Esophagus (tissue), 2 donors: ENCODE results near the gene GLOD4. TPM values are rescaled to one million over a fixed set of nuclear protein-coding genes. Genes with fewer than 3 reads are reported as not detected.
"Not testable (repeated sequence)": the region's sequence is repeated elsewhere in the genome, so short reads cannot be mapped to it uniquely, and the experiment has no call there.

ENCODE experiments used
- H3K27ac ChIP-seq, 2 donors: one replicate each; pipeline ENCODE4 v1.5.1; 2013; ENCODE audit warnings: low read depth in 2 of 2, mild to moderate bottlenecking in 2 of 2, inconsistent platforms in 1 of 2, low read length in 1 of 2, moderate library complexity in 1 of 2
- H3K27me3 ChIP-seq, 2 donors: one replicate each; pipeline ENCODE4 v1.6.1; 2013; ENCODE audit warnings: low read length in 2 of 2, control low read depth in 1 of 2, mild to moderate bottlenecking in 1 of 2; ENCODE audit not compliant: insufficient read depth in 2 of 2, control insufficient read depth in 1 of 2
- H3K36me3 ChIP-seq, 2 donors: one replicate each; pipeline ENCODE4 v1.6.1; 2013; ENCODE audit warnings: low read length in 1 of 2; ENCODE audit not compliant: control insufficient read depth in 2 of 2, insufficient read depth in 2 of 2
- H3K4me1 ChIP-seq, 2 donors: one replicate each; pipeline ENCODE4 v1.6.1; 2013; ENCODE audit warnings: low read length in 1 of 2; ENCODE audit not compliant: control insufficient read depth in 2 of 2, insufficient read depth in 2 of 2
- H3K4me3 ChIP-seq, 2 donors: one replicate each; pipeline ENCODE4 v1.5.1; 2013; ENCODE audit warnings: low read length in 2 of 2, mild to moderate bottlenecking in 2 of 2, low read depth in 1 of 2, moderate library complexity in 1 of 2
- H3K9me3 ChIP-seq, 2 donors: one replicate each; pipeline ENCODE4 v1.6.1; 2013; ENCODE audit warnings: mild to moderate bottlenecking in 2 of 2, low read depth in 1 of 2, low read length in 1 of 2, moderate library complexity in 1 of 2; ENCODE audit not compliant: control insufficient read depth in 2 of 2, insufficient read depth in 1 of 2
- WGBS, 2 donors: extraction: QIAGEN DNeasy Blood & Tissue Kit; methylation state at CpG; one replicate each; pipeline ENCODE4 v1.1.7; 2013; 5-methylcytosine and 5-hydroxymethylcytosine counted together
- polyA plus RNA-seq, 2 donors: library from polyadenylated mRNA; stranded (reverse); fragments of 200-250 nt; gene quantifications; one replicate each; pipeline ENCODE4 v1.2.3, GENCODE V29; 2013
- donor health status: healthy with polysubstance abuse.
- donor health status: Bipolar disorder and iron deficiency.

Gene GLOD4
- polyA plus RNA-seq, 2 donors: 20.8 to 34.3 TPM

DNA sequence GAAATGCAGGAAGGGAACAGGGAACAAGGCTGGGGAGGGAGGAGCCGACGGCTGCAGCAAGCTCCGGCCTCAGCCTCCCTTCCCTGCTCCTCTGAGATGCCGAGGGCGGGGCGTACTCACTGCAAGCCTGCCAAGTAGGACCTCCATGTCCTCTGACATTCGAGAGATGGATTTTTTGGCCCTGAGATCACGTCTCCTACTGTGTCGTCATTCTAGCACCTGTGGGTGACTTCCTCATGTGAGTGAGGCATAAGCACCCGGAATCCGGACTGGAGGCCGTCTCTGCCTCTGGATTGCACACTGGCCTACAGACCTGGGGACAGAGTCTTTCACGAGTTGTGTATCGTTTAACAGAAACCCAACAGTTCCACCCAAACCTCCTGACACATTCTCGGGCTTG lies 14.5 kb upstream of the GLOD4 start:
- H3K9me3 ChIP-seq: no peaks in the 10 kb centered on the region
- H3K4me1 ChIP-seq: no peaks in the 10 kb centered on the region
- H3K27ac ChIP-seq: peak overlapping the region; percentile 24 to 37
- no peaks in the 10 kb centered on the region for H3K27me3 ChIP-seq
- 83 to 84% methylated on average over 15 of the region's 15 CpGs for WGBS, 2 donors
- H3K4me3 ChIP-seq: no peak overlapping the region
- peaks cover 2 to 14% of the 10 kb centered on the region in 2 donors for H3K36me3 ChIP-seq

DNA sequence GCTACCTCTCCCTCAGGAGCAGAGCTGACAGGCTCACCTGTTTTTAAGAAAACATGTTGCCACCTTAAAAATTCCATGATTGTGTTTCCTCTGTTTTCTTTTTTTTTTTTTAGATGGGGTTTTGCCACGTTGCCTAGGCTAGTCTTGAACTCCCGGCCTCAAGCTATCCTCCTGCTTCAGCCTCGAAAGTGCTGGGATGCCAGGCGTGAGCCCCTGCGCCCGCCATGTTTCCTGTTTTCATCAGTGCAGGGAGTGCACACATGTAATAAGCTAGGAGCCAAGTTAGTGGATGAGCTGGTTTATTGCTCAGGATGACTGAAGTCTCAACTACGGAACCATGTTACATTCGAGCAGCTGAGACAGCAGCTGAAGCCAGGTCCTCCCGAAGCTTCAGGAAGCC lies 13.6 kb upstream of the GLOD4 start:
- Histone ChIP-seq H3K4me3 (no peak overlapping the region), H3K36me3 (peaks cover 2 to 12% of the 10 kb centered on the region in 2 donors), H3K27me3 (no peaks in the 10 kb centered on the region), H3K4me1 (peaks cover 0 to 3% of the 10 kb centered on the region in 2 donors), H3K27ac (peak overlapping the region; percentile 6 to 56), H3K9me3 (no peaks in the 10 kb centered on the region)
- 71 to 77% methylated on average over 9 of the region's 9 CpGs for WGBS, 2 donors

DNA sequence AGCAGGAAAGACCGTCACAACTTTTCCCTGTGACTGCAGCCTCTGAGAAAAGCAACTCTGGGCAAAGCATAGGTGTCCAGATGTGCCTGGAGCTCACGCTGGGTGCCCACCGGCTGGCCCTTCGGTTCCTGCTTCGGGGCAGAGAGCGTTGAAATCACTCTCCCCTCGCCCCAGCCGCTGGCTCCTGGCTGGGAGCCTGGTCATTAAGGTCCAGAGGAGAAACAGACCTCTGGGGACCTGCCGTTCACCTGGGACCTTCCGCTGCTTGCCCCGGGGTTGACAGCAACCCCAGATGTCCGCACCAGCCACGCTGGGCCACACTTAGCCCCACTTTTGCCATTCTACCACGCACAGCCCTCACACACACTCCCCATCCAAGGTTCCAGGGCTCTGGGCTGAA lies 13.2 kb upstream of the GLOD4 start:
- no peak overlapping the region for H3K4me3 ChIP-seq
- no peaks in the 10 kb centered on the region for H3K9me3 ChIP-seq
- H3K27ac ChIP-seq: peak overlapping the region; percentile 6 to 56
- 57 to 62% methylated on average over 14 of the region's 14 CpGs for WGBS, 2 donors
- peaks cover 2 to 11% of the 10 kb centered on the region in 2 donors for H3K36me3 ChIP-seq
- peaks cover 0 to 4% of the 10 kb centered on the region in 2 donors for H3K4me1 ChIP-seq
- no peaks in the 10 kb centered on the region for H3K27me3 ChIP-seq

DNA sequence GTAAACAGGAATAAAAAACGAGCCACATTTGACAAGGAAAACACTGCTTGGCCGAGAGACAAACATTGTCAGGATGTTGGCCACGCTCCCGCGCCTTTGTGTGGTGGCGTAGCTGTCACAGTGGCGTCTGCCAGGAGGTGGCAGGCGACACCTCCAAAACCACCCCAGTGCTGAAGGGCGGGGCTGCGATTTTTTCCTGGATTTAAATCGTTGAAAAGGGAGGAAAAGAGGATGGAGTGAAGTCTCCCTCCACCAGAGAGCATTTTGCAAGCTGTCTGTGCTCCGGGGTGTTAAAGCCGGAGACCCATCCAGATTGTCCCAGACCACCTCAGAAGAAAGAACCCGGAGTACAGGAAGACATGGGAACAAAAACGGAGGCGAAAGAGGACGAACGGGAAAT lies 12.8 kb upstream of the GLOD4 start:
- no peak overlapping the region for H3K4me3 ChIP-seq
- 6 to 12% methylated on average over 18 of the region's 18 CpGs for WGBS, 2 donors
- peak overlapping the region; percentile 6 to 56 for H3K27ac ChIP-seq
- H3K4me1 ChIP-seq: peaks cover 0 to 6% of the 10 kb centered on the region in 2 donors
- peaks cover 2 to 9% of the 10 kb centered on the region in 2 donors for H3K36me3 ChIP-seq
- H3K27me3 ChIP-seq: no peaks in the 10 kb centered on the region
- no peaks in the 10 kb centered on the region for H3K9me3 ChIP-seq

DNA sequence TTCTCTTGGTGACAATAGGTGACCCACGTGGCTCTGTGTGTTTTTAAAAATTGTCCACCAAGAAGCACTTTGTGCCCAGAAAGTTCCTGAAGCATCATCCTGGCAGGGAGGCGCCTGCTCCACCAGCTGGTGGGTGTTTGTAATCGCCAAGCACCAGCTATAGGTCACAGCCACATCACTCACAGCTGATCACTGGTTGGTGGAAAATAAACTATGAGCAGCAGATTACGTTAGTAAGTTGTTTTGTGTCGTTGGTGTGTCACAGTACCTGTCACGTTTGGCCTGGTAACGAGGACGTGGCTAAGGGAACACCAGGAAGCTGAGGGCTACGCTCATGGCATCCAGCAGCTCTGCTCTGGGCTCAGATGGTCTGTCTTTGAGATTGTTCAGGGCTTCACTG lies 10.2 kb upstream of the GLOD4 start:
- Histone ChIP-seq H3K27ac (peak overlapping the region in 1 of 2 donors; percentile 91), H3K27me3 (no peaks in the 10 kb centered on the region), H3K4me1 (peaks cover 0 to 9% of the 10 kb centered on the region in 2 donors), H3K4me3 (no peak overlapping the region), H3K9me3 (no peaks in the 10 kb centered on the region), H3K36me3 (peaks cover 5 to 18% of the 10 kb centered on the region in 2 donors)
- WGBS, 2 donors: 66 to 67% methylated on average over 9 of the region's 9 CpGs

DNA sequence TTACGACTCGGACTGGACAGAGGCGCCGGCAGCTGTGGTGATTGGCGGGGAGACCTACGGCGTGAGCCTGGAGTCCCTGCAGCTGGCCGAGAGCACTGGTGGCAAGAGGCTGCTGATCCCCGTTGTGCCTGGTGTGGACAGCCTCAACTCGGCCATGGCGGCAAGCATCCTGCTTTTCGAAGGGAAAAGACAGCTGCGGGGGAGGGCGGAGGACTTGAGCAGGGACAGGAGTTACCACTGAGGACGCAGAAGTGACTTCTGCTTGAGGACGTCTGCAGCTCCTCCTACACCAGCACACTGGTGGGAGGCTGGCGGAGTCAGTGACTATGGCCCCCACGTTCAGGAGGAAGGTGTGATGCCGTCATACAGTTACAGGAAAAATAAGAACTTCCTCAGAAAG lies 9.7 kb upstream of the GLOD4 start:
- Histone ChIP-seq H3K9me3 (no peaks in the 10 kb centered on the region), H3K27me3 (no peaks in the 10 kb centered on the region), H3K4me1 (peaks cover 0 to 9% of the 10 kb centered on the region in 2 donors), H3K36me3 (peaks cover 5 to 17% of the 10 kb centered on the region in 2 donors), H3K27ac (peak overlapping the region; percentile 36 to 91), H3K4me3 (no peak overlapping the region)
- WGBS, 2 donors: 85 to 88% methylated on average over 19 of the region's 19 CpGs

DNA sequence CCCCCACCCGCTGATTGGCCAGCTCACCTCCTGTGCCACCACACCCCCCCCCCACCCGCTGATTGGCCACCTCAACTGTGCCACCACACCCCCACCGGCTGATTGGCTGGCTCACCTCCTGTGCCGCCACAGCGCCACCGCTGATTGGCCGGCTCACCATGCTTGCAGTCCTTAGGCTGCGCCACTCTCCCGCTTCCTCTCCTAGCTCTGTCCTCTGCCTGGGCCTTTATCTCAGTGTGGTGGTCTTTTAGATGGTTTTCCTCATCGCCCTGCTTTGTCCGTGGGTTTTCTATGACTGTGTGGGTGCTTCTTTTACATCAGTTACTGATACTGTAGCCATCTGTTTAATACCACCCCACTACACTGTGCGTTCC lies 8.8 kb upstream of the GLOD4 start:
- not testable (repeated sequence) for H3K4me3 ChIP-seq, H3K27me3 ChIP-seq, H3K4me1 ChIP-seq, H3K9me3 ChIP-seq
- WGBS, 2 donors: 62 to 69% methylated on average over 9 to 10 of the region's 12 CpGs
- peak overlapping the region; percentile 10 to 84 for H3K27ac ChIP-seq
- H3K36me3 ChIP-seq: peaks cover 5 to 15% of the 10 kb centered on the region in 2 donors

DNA sequence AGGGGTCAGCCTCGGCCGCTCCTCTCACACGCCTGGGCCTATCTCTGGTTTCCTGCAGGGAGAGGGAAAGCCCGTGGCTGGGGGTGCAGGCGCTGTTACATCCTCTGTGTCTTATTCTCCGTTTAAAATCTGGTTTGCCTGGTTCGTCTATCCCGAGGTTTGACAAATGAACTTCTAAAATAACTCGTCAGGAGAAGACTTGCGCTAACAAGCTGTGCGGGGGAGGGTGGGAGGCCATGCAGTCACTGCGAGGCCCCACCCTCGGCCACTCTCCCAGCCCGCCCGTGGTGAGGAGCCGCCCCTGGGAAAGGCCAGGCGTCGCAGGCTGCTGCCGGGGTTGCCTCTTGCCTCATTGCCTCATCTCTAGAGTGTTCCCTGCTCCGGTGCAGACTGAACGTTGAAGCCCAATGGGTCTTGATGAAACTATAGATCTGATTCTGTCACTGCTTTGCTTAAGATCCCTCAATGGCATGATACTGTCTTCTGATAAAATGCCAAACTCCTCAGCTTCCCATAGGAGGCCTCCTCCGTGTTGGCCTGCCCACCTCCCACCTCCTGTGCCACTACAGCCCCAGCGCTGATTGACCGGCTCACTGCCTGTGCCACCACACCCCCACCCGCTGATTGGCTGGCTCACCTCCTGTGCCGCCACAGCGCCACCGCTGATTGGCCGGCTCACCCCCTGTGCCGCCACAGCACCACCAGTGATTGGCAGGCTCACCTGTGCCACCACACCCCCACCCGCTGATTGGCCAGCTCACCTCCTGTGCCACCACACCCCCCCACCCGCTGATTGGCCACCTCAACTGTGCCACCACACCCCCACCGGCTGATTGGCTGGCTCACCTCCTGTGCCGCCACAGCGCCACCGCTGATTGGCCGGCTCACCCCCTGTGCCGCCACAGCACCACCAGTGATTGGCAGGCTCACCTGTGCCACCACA lies 8.1 kb upstream of the GLOD4 start:
- 38 to 49% methylated on average over 31 to 38 of the region's 38 CpGs for WGBS, 2 donors
- not testable (repeated sequence) for H3K9me3 ChIP-seq, H3K4me1 ChIP-seq, H3K27me3 ChIP-seq
- Histone ChIP-seq H3K4me3 (peak overlapping the region in 1 of 2 donors; percentile 9), H3K36me3 (peaks cover 5 to 15% of the 10 kb centered on the region in 2 donors), H3K27ac (peak overlapping the region; percentile 86 to 97)

DNA sequence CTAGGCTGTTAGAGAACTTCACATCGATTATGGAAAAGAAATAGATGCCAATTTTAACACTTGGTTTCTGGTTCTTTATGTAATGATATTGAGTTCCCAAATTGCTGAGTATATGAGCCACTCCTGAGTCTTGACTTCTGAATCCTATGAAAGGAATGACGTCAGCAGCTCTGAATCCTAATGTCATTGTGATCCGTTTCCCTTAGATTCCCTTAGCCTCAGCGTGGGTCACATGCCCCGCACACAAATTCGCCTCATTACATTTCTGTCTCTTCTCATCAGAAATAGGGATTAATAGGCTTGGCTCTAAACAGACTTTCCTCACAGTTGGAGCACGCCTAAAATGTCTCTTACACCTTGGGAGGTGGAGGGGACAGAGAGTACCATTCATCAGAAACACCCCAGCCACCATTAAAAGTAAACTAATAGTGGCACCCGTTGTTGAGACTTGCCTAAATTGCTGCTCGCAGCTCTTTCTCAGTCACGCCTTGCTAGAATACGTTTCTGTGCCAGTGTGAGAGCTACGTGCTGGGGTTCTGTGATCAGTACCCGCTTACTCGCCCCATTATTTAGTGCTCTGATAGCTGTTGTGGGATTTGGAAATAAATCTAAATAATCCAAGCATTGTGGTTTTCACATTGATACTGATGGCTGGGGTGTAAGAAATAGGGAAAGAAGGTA lies 7.2 kb upstream of the GLOD4 start:
- Histone ChIP-seq H3K4me1 (peaks cover 0 to 9% of the 10 kb centered on the region in 2 donors), H3K36me3 (peaks cover 5 to 15% of the 10 kb centered on the region in 2 donors), H3K9me3 (no peaks in the 10 kb centered on the region), H3K4me3 (no peak overlapping the region), H3K27ac (peak overlapping the region; percentile 86 to 97), H3K27me3 (no peaks in the 10 kb centered on the region)
- 55 to 61% methylated on average over 14 of the region's 14 CpGs for WGBS, 2 donors
